LNCaP clone FGC (cell line): ENCODE data around the gene HMOX2.

ENCODE experiments used
- DNase-seq: peaks from one replicate; pipeline ENCODE4 v3.0.0-alpha.2; 2011; ENCODE audit warnings: low read depth
- H3K4me3 ChIP-seq: 2 replicates; pipeline ENCODE4 v1.5.1; 2011; ENCODE audit warnings: mild to moderate bottlenecking, low read depth, low read length, control low read depth
- CTCF ChIP-seq: IDR thresholded peaks from 2 replicates; pipeline ENCODE4 v1.5.1; 2012; ENCODE audit warnings: mild to moderate bottlenecking; ENCODE audit not compliant: control insufficient read depth, insufficient read depth; ENCODE audit errors: extremely low read depth

The HMOX2 gene

GRCh38 chr16:4556580-4556979, 80.4 kb downstream of the HMOX2 start:
- DNase-seq, result no peak
- H3K4me3 ChIP-seq, result no peak overlapping the region
- TF ChIP-seq CTCF, result no peak

GRCh38 chr16:4557973-4558372, 81.8 kb downstream of the HMOX2 start:
- no peak overlapping the region for H3K4me3 ChIP-seq
- no peak for DNase-seq
- no peak for TF ChIP-seq CTCF
